ENCODE measurements around the gene GFY. TPM values are rescaled to one million over a fixed set of nuclear protein-coding genes. Genes with fewer than 3 reads are reported as not detected.

GFY gene
- polyA plus RNA-seq, 1 donor from 2014 or later: not detected

DNA sequence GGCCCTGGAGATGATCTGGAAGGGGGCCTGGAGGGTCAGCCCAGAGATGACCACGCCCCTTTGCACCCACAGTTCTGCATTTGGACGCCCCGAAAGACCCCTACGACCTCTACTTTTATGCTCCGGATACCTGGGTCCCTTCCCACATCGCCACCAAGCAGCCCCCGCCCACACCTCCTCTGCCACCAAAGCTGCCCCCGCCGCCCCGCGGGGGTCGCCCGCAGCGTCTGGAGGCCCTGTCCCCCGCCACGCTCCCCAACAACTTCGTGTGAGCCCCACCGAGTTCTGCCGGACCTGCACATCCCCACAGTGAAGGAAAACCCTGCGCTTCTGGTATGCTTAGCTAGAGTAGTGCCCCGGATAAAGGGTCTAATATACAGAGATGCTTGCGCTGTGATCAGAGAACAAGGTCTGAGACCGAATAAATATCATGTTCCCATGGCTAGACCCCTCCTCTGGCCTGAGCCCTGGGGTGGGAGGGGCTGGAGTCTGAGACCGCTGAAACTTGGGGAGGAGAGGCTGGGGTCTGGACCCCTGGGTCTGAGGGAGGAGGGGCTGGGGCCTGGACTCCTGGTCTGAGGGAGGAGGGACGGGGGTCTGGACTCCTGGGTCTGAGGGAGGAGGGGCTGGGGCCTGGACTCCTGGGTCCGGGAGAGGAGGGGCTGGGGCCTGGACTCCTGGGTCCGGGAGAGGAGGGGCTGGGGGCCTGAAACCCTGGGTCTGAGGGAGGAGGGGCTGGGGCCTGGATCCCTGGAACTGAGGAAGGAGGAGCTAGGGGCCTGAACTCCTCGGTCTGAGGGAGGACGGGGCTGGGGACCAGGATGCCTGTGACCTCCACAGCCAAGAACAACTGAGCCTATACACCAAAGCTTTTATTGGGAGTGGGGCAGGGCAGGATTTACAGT is 3.6 kb downstream of the GFY start:
- no peak overlapping the region for H3K4me2 ChIP-seq (ENCODE audit: low read length)

DNA sequence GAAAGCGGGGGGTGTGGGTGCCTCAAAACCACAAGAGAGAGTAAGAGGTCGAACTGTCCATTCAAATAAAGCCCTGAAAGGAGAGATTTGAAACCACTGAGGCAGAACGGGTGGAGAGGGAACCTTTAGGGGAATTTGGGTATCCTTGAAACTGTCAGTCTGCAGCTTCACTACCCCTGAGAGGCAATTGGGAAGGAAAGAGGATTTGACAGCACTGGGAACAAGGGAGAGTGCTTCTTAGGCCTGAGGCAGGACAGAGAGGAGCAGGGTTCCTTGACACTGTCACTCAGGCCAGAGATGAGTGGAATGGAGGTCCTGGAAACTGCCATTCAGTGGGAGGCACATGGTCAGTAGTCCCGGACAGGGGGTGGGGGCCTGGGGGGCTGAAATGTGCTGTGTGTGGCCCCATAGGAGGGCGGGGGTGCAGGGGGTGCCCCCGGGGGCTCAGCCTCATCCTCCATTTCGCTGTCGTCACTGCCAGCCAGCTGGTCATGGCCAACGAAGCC is 5.0 kb downstream of the GFY start:
- Histone ChIP-seq H3F3A (ENCODE audit: insufficient read depth, low read length, poor library complexity, severe bottlenecking) (no peaks in the 10 kb centered on the region), H3K36me3 (ENCODE audit: insufficient read depth, low read length) (no peaks in the 10 kb centered on the region), H3K27ac (ENCODE audit: low read length) (no peak overlapping the region), H2AFZ (ENCODE audit: low read depth, low read length) (no peak overlapping the region), H3K27me3 (ENCODE audit: insufficient read depth, low read depth, low read length) (peaks cover 55% of the 10 kb centered on the region), H3K79me2 (replicated peaks; ENCODE audit: insufficient read depth, low read length) (no peaks in the 10 kb centered on the region), H3K4me3 (ENCODE audit: low read length) (no peak overlapping the region), H3K9ac (ENCODE audit: low read length) (no peak overlapping the region), H4K20me1 (ENCODE audit: insufficient read depth) (no peaks in the 10 kb centered on the region), H3K9me2 (ENCODE audit: insufficient read depth, low read length) (no peaks in the 10 kb centered on the region), H3K9me3 (ENCODE audit: low read length) (peaks cover 8% of the 10 kb centered on the region), H3K4me2 (ENCODE audit: low read length) (no peak overlapping the region)
- TF ChIP-seq MXI1 (conservative IDR thresholded peaks at IDR 0.05; ENCODE audit: poor library complexity, severe bottlenecking) (no peak), SMC3 (conservative IDR thresholded peaks at IDR 0.05; ENCODE audit: poor library complexity) (no peak), RAD21 (conservative IDR thresholded peaks at IDR 0.05) (no peak), POLR2AphosphoS5 (IDR thresholded peaks at IDR 0.05) (no peak), TAF1 (IDR thresholded peaks at IDR 0.05; ENCODE audit: low read depth) (no peak), EP300 (conservative IDR thresholded peaks at IDR 0.05; ENCODE audit: poor library complexity, severe bottlenecking) (no peak)
- TF ChIP-seq, protein P1, sequence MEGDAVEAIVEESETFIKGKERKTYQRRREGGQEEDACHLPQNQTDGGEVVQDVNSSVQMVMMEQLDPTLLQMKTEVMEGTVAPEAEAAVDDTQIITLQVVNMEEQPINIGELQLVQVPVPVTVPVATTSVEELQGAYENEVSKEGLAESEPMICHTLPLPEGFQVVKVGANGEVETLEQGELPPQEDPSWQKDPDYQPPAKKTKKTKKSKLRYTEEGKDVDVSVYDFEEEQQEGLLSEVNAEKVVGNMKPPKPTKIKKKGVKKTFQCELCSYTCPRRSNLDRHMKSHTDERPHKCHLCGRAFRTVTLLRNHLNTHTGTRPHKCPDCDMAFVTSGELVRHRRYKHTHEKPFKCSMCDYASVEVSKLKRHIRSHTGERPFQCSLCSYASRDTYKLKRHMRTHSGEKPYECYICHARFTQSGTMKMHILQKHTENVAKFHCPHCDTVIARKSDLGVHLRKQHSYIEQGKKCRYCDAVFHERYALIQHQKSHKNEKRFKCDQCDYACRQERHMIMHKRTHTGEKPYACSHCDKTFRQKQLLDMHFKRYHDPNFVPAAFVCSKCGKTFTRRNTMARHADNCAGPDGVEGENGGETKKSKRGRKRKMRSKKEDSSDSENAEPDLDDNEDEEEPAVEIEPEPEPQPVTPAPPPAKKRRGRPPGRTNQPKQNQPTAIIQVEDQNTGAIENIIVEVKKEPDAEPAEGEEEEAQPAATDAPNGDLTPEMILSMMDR (IDR thresholded peaks at IDR 0.05; ENCODE audit: poor library complexity, severe bottlenecking): no peak
- TF ChIP-seq, protein P2, sequence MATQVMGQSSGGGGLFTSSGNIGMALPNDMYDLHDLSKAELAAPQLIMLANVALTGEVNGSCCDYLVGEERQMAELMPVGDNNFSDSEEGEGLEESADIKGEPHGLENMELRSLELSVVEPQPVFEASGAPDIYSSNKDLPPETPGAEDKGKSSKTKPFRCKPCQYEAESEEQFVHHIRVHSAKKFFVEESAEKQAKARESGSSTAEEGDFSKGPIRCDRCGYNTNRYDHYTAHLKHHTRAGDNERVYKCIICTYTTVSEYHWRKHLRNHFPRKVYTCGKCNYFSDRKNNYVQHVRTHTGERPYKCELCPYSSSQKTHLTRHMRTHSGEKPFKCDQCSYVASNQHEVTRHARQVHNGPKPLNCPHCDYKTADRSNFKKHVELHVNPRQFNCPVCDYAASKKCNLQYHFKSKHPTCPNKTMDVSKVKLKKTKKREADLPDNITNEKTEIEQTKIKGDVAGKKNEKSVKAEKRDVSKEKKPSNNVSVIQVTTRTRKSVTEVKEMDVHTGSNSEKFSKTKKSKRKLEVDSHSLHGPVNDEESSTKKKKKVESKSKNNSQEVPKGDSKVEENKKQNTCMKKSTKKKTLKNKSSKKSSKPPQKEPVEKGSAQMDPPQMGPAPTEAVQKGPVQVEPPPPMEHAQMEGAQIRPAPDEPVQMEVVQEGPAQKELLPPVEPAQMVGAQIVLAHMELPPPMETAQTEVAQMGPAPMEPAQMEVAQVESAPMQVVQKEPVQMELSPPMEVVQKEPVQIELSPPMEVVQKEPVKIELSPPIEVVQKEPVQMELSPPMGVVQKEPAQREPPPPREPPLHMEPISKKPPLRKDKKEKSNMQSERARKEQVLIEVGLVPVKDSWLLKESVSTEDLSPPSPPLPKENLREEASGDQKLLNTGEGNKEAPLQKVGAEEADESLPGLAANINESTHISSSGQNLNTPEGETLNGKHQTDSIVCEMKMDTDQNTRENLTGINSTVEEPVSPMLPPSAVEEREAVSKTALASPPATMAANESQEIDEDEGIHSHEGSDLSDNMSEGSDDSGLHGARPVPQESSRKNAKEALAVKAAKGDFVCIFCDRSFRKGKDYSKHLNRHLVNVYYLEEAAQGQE (IDR thresholded peaks at IDR 0.05; ENCODE audit: borderline replicate concordance): no peak

More for the DNA sequence above, 3.6 kb downstream of the GFY start:
- TF ChIP-seq MXI1 (conservative IDR thresholded peaks at IDR 0.05; ENCODE audit: poor library complexity, severe bottlenecking) (no peak), SMC3 (conservative IDR thresholded peaks at IDR 0.05; ENCODE audit: poor library complexity) (no peak), EP300 (conservative IDR thresholded peaks at IDR 0.05; ENCODE audit: poor library complexity, severe bottlenecking) (no peak), RAD21 (conservative IDR thresholded peaks at IDR 0.05) (no peak), TAF1 (IDR thresholded peaks at IDR 0.05; ENCODE audit: low read depth) (no peak), EZH2 (IDR thresholded peaks at IDR 0.05; ENCODE audit: borderline replicate concordance, insufficient read depth, low read length, poor library complexity, severe bottlenecking) (no peak), POLR2AphosphoS5 (IDR thresholded peaks at IDR 0.05) (no peak)
- TF ChIP-seq, protein P2 (IDR thresholded peaks at IDR 0.05; ENCODE audit: borderline replicate concordance): no peak
- TF ChIP-seq, protein P1 (IDR thresholded peaks at IDR 0.05; ENCODE audit: poor library complexity, severe bottlenecking): no peak
- H3K27me3 ChIP-seq (ENCODE audit: insufficient read depth, low read depth, low read length): peaks cover 67% of the 10 kb centered on the region
- no peaks in the 10 kb centered on the region for H3F3A ChIP-seq (ENCODE audit: insufficient read depth, low read length, poor library complexity, severe bottlenecking)
- peak overlapping the region; percentile 24 for H3K4me3 ChIP-seq (ENCODE audit: low read length)
- H3K9ac ChIP-seq (ENCODE audit: low read length): no peak overlapping the region
- no peaks in the 10 kb centered on the region for H4K20me1 ChIP-seq (ENCODE audit: insufficient read depth)
- no peaks in the 10 kb centered on the region for H3K9me2 ChIP-seq (ENCODE audit: insufficient read depth, low read length)
- H3K36me3 ChIP-seq (ENCODE audit: insufficient read depth, low read length): no peaks in the 10 kb centered on the region
- peaks cover 8% of the 10 kb centered on the region for H3K9me3 ChIP-seq (ENCODE audit: low read length)
- H2AFZ ChIP-seq (ENCODE audit: low read depth, low read length): no peak overlapping the region
- no peak overlapping the region for H3K27ac ChIP-seq (ENCODE audit: low read length)
- H3K79me2 ChIP-seq (replicated peaks; ENCODE audit: insufficient read depth, low read length): no peaks in the 10 kb centered on the region
